Fibroblast of mammary gland (primary cell): ENCODE results near the gene PIK3CG.
A peak's percentile ranks its signal among the peaks of the same experiment; 100 is the strongest.

ENCODE experiments used
- DNase-seq: peaks from one replicate; pipeline ENCODE4 v3.0.0-alpha.2; 2010; ENCODE audit warnings: low read depth
- H3K4me3 ChIP-seq: 2 replicates; pipeline ENCODE4 v1.5.1; 2011; ENCODE audit warnings: low read depth, mild to moderate bottlenecking, low read length, moderate library complexity; ENCODE audit not compliant: control insufficient read depth
- CTCF ChIP-seq: conservative IDR thresholded peaks from 2 replicates; pipeline ENCODE4 v1.5.1; 2011; ENCODE audit warnings: low read depth, low read length, inconsistent platforms; ENCODE audit not compliant: control insufficient read depth, insufficient read depth

PIK3CG gene

GRCh38 chr7:106867641-106868351 is 2.7 kb downstream of the PIK3CG start:
- no peak for TF ChIP-seq CTCF
- no peak for DNase-seq
- H3K4me3 ChIP-seq: no peak overlapping the region

- H3K4me3 ChIP-seq: no peak overlapping the region
- TF ChIP-seq CTCF: no peak
Observed at GRCh38 chr7:106868364-106868763, 3.3 kb downstream of the PIK3CG start.

GRCh38 chr7:106869954-106870353 is 4.9 kb downstream of the PIK3CG start:
- no peak for TF ChIP-seq CTCF
- no peak overlapping the region for H3K4me3 ChIP-seq
- no peak for DNase-seq

More at GRCh38 chr7:106868364-106868763, 3.3 kb downstream of the PIK3CG start:
- no peak for DNase-seq

GRCh38 chr7:106870528-106870927 is 5.4 kb downstream of the PIK3CG start:
- H3K4me3 ChIP-seq: no peak overlapping the region
- no peak for DNase-seq
- TF ChIP-seq CTCF: no peak

GRCh38 chr7:106870983-106871410 is 5.9 kb downstream of the PIK3CG start:
- no peak overlapping the region for H3K4me3 ChIP-seq
- no peak for TF ChIP-seq CTCF
- peak; percentile 44 for DNase-seq

GRCh38 chr7:106871793-106872571 is 6.9 kb downstream of the PIK3CG start:
- H3K4me3 ChIP-seq: no peak overlapping the region
- TF ChIP-seq CTCF: no peak
- no peak for DNase-seq
